ENCODE data around the gene GPR15LG.

- no peak for TF ChIP-seq ZNF776 (tag by site-specific recombination; IDR thresholded peaks at IDR 0.05; ENCODE audit: borderline replicate concordance)
- no peak for TF ChIP-seq ZNF214 (tag by site-specific recombination; IDR thresholded peaks at IDR 0.05; ENCODE audit: borderline replicate concordance)
- no peak for TF ChIP-seq ZNF747 (tag by site-specific recombination; IDR thresholded peaks at IDR 0.05)
- no peak for TF ChIP-seq ZBTB20 (tag by site-specific recombination; IDR thresholded peaks at IDR 0.05)
- no peak for TF ChIP-seq ZNF335 (tag by site-specific recombination; conservative IDR thresholded peaks at IDR 0.05)
- TF ChIP-seq CTCF (tag by site-specific recombination; IDR thresholded peaks at IDR 0.05): no peak
- no peak for TF ChIP-seq YY1 (tag by site-specific recombination; IDR thresholded peaks at IDR 0.05)
- no peak for TF ChIP-seq TSHZ1 (tag by site-specific recombination; IDR thresholded peaks at IDR 0.05; ENCODE audit: borderline replicate concordance)
- no peak for TF ChIP-seq ZNF677 (tag by site-specific recombination; IDR thresholded peaks at IDR 0.05)
- no peak for TF ChIP-seq FEZF1 (tag by site-specific recombination; IDR thresholded peaks at IDR 0.05)
- no peak for TF ChIP-seq ZNF24 (tag by site-specific recombination; IDR thresholded peaks at IDR 0.05)
- TF ChIP-seq PRDM10 (tag by site-specific recombination; IDR thresholded peaks at IDR 0.05): no peak
Observed at GRCh38 chr10:84233940-84234339, 60.3 kb downstream of the GPR15LG start.

Measured in HEK293 (cell line).